Stomach (tissue), 4 donors: ENCODE results near the gene KRT9.

ENCODE experiments used
- CTCF ChIP-seq, 7 experiments: fragments of 450-650 bp in 4 of 7; fragments of 200-600 bp in 3 of 7; sonication (generic) in 3 of 7; IDR thresholded peaks; one replicate each; pipeline ENCODE4 v1.5.1; 2016 to 2019; ENCODE audit warnings: antibody characterized with exemption in 7 of 7, control low read depth in 2 of 7, mild to moderate bottlenecking in 1 of 7
- POLR2A ChIP-seq, 4 donors: fragments of 450-650 bp; IDR thresholded peaks; one replicate each; pipeline ENCODE4 v1.6.1; 2016; ENCODE audit warnings: antibody characterized with exemption in 4 of 4, control low read depth in 2 of 4, mild to moderate bottlenecking in 1 of 4, moderate library complexity in 1 of 4
- POLR2AphosphoS5 ChIP-seq, 3 donors: sonication (generic); formaldehyde crosslinking; IDR thresholded peaks; one replicate each; pipeline ENCODE4 v1.6.1; 2016; ENCODE audit warnings: antibody characterized with exemption in 3 of 3

- no peak for TF ChIP-seq CTCF (IDR thresholded peaks at IDR 0.05)
- TF ChIP-seq POLR2A (IDR thresholded peaks at IDR 0.05): no peak
- TF ChIP-seq POLR2AphosphoS5 (IDR thresholded peaks at IDR 0.05): no peak
Observed at GRCh38 chr17:41533613-41534012, 38.2 kb downstream of the KRT9 start.
